Urinary bladder (tissue), 4 donors: Measurements from ENCODE around the gene SAA1. TPM values are rescaled to one million over a fixed set of nuclear protein-coding genes. Genes with fewer than 3 reads are reported as not detected.
"Not testable (repeated sequence)": the region's sequence is repeated elsewhere in the genome, so short reads cannot be mapped to it uniquely, and the experiment has no call there.

Experiments
- DNase-seq: peaks from one replicate; pipeline ENCODE4 v3.0.0-alpha.2; 2015; ENCODE audit errors: extremely low spot score
- H3K27ac ChIP-seq: one replicate; pipeline ENCODE4 v1.5.1; 2013; ENCODE audit warnings: low read depth, mild to moderate bottlenecking, moderate library complexity
- H3K36me3 ChIP-seq: one replicate; pipeline ENCODE4 v1.6.1; 2013; ENCODE audit warnings: mild to moderate bottlenecking, moderate library complexity; ENCODE audit not compliant: insufficient read depth
- H3K4me1 ChIP-seq: one replicate; pipeline ENCODE4 v1.6.1; 2013; ENCODE audit warnings: mild to moderate bottlenecking, moderate library complexity; ENCODE audit not compliant: insufficient read depth
- H3K4me3 ChIP-seq: one replicate; pipeline ENCODE4 v1.5.1; 2013; ENCODE audit warnings: low read depth, low read length
- WGBS: extraction: QIAGEN DNeasy Blood & Tissue Kit; methylation state at CpG from one replicate; pipeline ENCODE4 v1.1.7; 2013; 5-methylcytosine and 5-hydroxymethylcytosine counted together
- polyA plus RNA-seq: library from polyadenylated mRNA; stranded (reverse); fragments of 200-250 nt; gene quantifications from one replicate; pipeline ENCODE4 v1.2.3, GENCODE V29; 2013
- total RNA-seq: library from RNA; depleted of rRNA; stranded (reverse); fragments of >200 nt; gene quantifications from one replicate; pipeline ENCODE4 v1.2.3, GENCODE V29; 2014
- donor health status: healthy with polysubstance abuse.
- donor health status: healthy.

The SAA1 gene
- total and polyA plus RNA-seq, 2 donors: 44.4 TPM; not detected in 1

GRCh38 chr11:18267335-18268133 is 1.5 kb downstream of the SAA1 start:
- not testable (repeated sequence) for DNase-seq, H3K4me3 ChIP-seq, H3K4me1 ChIP-seq, H3K36me3 ChIP-seq, H3K27ac ChIP-seq
- 77% methylated on average over 4 of the region's 10 CpGs for WGBS

DNA sequence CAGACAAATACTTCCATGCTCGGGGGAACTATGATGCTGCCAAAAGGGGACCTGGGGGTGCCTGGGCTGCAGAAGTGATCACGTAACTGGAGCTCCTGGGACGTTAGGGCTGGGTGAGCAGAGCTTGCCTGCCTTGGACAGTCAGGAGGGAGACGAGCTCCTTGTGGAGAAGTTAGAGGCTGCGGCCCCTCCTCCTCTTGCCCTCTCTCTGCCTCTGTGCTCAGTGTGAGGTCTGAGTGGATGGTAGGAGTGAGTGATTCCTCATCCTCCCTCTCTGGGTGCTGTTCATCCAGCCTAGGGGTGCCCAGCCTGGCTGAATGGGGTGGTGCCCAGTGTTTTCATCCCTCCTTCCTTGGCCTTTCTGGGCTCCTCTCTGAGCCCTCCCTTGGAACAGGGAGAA is 3.2 kb downstream of the SAA1 start:
- H3K36me3 ChIP-seq, H3K27ac ChIP-seq, DNase-seq, H3K4me1 ChIP-seq, H3K4me3 ChIP-seq: not testable (repeated sequence)
- WGBS: 44% methylated on average over 2 of the region's 5 CpGs

DNA sequence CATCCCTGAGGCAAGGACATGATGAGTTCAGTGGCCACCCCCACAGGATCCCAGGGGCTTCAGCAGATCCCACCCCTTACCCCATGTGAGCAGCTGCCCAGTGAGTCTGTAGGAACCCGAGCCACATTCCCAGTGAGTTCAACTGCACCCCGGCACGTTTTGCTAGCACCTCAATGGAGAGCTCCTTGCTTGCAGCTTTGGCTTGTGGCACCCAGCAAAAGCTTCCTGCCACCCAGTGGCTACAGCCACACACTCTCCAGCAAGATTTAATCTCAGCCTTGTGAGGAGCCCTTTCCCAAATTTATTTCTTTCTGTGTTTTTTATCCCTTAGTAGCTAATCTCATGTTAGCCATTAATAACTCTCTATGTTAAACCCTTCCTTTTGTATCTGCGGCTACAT is 4.0 kb downstream of the SAA1 start:
- Histone ChIP-seq H3K4me1 (no peaks in the 10 kb centered on the region), H3K4me3 (no peak overlapping the region), H3K36me3 (no peaks in the 10 kb centered on the region), H3K27ac (no peak overlapping the region)
- 63% methylated on average over 4 of the region's 4 CpGs for WGBS
- DNase-seq: no peak

DNA sequence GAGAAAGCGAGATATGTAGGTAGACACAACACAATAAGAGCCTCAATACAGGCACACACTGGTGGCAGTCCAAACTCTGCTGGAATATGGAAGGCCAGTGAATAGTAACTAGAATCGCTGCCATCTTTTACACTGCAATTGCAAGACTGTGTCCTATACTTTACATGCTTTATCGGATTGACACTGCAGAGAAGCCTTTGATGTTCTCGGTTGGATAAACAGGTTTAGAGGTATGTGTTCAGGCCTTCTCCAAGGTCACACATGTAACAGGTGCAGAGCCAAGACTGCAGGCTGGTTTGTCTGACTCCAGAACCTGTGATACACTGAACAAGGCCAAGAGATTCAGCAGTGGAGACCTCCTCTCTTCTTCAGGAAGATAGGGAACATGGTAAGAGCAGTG is 5.1 kb downstream of the SAA1 start:
- H3K4me1 ChIP-seq: no peaks in the 10 kb centered on the region
- 77% methylated on average over 4 of the region's 4 CpGs for WGBS
- no peak overlapping the region for H3K27ac ChIP-seq
- DNase-seq: no peak
- H3K36me3 ChIP-seq: no peaks in the 10 kb centered on the region
- H3K4me3 ChIP-seq: no peak overlapping the region

DNA sequence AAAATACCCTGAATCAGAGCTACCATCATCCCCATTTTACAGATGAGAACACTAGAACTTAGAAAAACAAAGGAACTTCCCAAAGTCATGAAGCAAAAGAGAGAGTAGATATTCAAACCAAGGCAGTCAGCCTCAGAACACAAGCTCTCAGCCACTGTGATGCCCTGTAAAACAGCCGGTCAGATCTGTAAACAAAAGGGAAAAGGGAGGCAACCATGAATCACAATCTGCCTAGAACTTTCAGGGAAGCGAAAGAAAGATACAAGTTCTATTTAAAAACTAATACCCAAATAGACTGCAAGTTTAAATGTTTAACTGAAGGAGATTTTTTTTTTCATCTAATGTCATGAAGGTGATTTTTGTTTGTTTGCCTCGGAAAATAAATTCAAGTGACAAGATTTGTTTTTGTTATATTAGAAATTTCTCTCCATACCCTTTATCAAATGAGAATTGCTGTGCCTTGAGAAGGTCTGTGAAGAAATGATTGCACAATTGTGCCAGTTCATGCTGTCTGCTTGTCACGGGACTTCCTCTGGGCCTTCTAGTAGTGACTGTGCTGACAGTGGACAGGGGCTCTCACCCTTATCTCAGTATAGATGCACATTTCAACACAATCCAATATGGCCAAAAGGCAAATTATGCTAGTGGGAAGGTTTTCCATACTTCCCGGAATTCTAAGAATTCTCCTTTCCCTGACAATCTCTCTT is 11.7 kb downstream of the SAA1 start:
- Histone ChIP-seq H3K27ac (no peak overlapping the region), H3K4me3 (no peak overlapping the region), H3K4me1 (no peaks in the 10 kb centered on the region), H3K36me3 (peaks cover 4% of the 10 kb centered on the region)
- WGBS: 84% methylated on average over 5 of the region's 5 CpGs
- no peak for DNase-seq

DNA sequence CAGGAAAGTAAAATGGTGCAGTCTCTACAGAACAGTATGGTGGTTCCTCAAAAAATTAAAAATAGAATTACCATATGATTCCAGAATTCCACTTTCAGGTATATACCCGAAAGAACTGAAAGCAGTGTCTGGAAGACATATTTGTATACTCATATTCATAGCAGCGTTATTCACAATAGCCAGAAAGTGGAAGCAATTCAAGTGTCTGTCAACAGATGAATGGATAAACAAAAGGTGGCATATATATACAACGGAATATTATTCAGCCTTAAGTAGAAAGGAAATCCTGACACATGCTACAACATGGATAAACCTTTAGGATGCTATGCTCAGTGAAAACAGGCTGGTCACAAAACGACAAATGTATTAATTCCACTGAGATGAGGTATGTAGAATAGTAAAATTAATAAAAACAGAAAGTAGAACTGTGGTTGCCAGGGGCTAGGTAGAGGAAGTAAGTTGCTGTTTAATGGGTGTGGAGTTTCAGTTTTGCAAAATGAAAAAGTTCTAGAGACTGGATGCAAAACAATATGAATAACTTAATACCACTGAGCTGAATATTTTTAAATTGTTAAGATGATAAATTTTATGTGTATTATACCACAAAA is 14.5 kb downstream of the SAA1 start:
- no peak overlapping the region for H3K27ac ChIP-seq
- H3K4me3 ChIP-seq: no peak overlapping the region
- 81% methylated on average over 4 of the region's 4 CpGs for WGBS
- H3K36me3 ChIP-seq: peaks cover 8% of the 10 kb centered on the region
- H3K4me1 ChIP-seq: no peaks in the 10 kb centered on the region
- DNase-seq: no peak

GRCh38 chr11:18282626-18283025 is 16.6 kb downstream of the SAA1 start:
- 92% methylated on average over 2 of the region's 2 CpGs for WGBS
- Histone ChIP-seq H3K27ac (no peak overlapping the region), H3K4me1 (no peaks in the 10 kb centered on the region), H3K36me3 (peaks cover 10% of the 10 kb centered on the region), H3K4me3 (no peak overlapping the region)
- no peak for DNase-seq

DNA sequence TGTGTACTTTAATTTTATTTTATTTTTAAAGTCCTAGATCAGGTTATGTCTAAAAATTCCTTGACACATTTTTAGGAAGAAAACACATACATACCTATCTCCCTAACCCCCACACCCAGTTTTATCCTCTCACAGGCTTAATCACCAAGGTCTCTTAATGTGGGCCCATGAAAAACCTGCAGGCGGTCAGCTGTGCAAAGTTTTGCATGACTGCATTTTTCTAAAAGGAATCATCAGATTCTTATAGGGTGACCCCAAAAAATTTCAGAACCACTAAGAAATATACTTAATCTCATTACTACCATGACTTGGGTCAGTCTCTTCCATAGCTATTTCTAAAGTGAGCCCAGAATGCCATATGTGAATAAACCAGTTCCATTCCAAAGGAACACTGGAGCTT is 19.8 kb downstream of the SAA1 start:
- peaks cover 6% of the 10 kb centered on the region for H3K36me3 ChIP-seq
- H3K27ac ChIP-seq: no peak overlapping the region
- no peaks in the 10 kb centered on the region for H3K4me1 ChIP-seq
- DNase-seq: no peak
- 96% methylated on average over 1 of the region's 1 CpG for WGBS
- H3K4me3 ChIP-seq: no peak overlapping the region

DNA sequence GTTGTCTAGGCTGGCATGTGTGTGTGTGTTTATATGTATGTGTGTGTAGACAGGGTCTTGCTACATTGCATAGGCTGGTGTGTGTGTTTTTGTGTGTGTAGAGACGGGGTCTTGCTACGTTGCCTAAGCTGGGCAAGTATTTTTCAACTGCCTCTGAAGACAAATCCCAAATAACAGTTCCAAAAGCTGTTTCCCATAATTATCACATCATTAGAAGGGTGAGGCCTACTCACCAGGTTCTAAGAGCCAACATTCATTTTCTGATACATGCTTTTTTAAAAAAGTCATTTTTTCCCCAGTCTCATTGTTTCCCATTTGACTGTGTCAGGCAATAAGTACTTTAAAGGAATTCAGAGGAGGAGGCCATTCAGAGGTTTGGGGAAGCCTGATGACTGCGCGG is 22.8 kb downstream of the SAA1 start:
- H3K36me3 ChIP-seq: peaks cover 9% of the 10 kb centered on the region
- DNase-seq: no peak
- WGBS: 97% methylated on average over 4 of the region's 4 CpGs
- no peaks in the 10 kb centered on the region for H3K4me1 ChIP-seq
- no peak overlapping the region for H3K4me3 ChIP-seq
- H3K27ac ChIP-seq: no peak overlapping the region

DNA sequence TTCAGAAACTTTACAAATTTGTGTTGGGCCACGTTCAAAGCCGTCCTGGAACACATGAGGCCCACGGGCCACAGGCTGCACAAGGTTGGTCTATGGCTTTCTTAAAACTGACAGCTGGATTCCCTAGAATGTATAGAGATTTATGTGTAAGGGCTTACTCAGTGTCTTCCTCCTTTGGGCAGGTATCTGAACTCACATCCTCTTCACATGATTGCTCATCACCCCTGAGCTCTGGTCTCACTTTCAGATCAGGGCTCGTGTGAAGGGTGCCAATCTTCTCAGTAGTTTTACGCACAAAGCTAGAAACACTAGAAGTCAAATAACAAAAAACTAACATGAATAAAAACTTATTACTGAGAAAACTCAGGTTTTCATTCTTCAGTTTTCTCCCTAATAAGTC is 28.8 kb downstream of the SAA1 start:
- H3K36me3 ChIP-seq: peaks cover 5% of the 10 kb centered on the region
- no peak overlapping the region for H3K27ac ChIP-seq
- 94% methylated on average over 5 of the region's 5 CpGs for WGBS
- H3K4me1 ChIP-seq: no peaks in the 10 kb centered on the region
- H3K4me3 ChIP-seq: no peak overlapping the region
- no peak for DNase-seq

DNA sequence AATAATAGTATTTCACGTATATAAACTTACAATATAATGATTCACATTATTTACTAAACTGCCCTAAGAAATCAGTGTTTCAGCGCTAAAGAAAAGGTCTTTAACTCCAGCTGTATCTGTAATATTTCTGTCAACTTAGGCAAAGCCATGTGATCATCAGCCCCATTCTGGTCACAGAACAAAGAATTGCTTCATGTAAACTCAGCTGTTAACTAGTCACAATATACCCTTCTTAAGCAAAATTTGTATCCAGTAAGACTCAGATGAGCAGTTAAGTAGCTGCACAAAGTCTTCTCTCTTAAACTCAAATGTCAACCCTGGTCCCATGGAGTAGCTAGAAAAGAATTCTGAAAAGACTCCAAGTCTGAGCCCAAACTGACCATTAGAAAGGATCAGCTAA is 29.3 kb downstream of the SAA1 start:
- Histone ChIP-seq H3K36me3 (peaks cover 5% of the 10 kb centered on the region), H3K4me3 (no peak overlapping the region), H3K27ac (no peak overlapping the region), H3K4me1 (no peaks in the 10 kb centered on the region)
- no peak for DNase-seq
- WGBS: 91% methylated on average over 2 of the region's 2 CpGs

DNA sequence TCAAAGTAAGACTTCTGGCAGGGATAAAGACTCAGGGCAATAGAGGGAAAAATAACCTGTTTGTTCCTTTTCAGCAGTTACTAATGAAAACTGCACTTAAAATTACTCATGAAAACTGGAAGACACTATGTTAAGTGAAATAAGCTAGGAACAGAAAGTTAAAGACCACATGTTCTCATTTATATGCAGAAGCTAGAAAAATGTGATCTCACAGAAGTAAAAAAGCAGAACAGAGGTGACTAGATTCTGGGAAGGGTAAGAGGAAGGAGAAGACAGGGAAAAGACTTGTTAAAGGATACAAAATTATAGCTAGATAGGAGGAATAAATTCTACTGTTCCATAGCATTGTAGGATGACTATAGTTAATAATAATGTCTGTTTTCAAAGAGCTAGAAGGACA is 33.7 kb downstream of the SAA1 start:
- no peak overlapping the region for H3K4me3 ChIP-seq
- no peak for DNase-seq
- H3K36me3 ChIP-seq: peaks cover 3% of the 10 kb centered on the region
- no peaks in the 10 kb centered on the region for H3K4me1 ChIP-seq
- no peak overlapping the region for H3K27ac ChIP-seq

- H3K4me1 ChIP-seq: no peaks in the 10 kb centered on the region
- H3K4me3 ChIP-seq: no peak overlapping the region
- no peak for DNase-seq
- H3K36me3 ChIP-seq: peaks cover 4% of the 10 kb centered on the region
- H3K27ac ChIP-seq: no peak overlapping the region
Measured at GRCh38 chr11:18304745-18305144, 38.7 kb downstream of the SAA1 start.

DNA sequence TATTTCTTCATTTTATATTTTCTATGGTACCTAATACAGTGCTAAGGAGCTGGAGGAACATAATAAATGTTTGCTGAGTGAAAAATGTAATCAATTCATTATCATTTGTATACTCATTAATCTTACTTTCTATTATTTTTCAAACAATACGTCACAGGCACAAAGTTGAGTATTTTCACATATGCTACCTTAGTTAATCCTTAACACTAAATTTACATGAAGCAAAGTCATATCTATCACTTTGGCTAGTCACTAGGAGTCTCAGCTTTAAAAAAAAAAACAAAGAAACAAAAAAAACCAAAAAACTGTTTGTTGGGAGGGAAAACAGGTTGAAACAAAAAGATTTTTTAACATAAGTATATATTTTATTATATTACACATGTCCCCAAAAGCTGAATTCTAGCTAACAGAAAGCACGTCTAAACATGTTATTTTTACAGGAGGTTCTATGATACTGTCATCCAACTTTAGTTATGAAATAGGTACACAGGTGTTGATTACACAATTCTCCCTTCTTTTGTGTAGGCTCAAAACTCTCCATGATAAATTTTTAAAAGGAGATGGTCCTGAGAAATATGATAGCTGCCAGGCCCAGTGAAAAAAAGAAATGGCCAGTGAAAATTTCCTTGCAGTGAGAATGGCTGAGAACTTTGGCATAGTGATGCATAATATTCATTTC is 41.5 kb downstream of the SAA1 start:
- no peak overlapping the region for H3K27ac ChIP-seq
- no peak for DNase-seq
- no peak overlapping the region for H3K4me3 ChIP-seq
- peaks cover 6% of the 10 kb centered on the region for H3K36me3 ChIP-seq
- 88% methylated on average over 2 of the region's 2 CpGs for WGBS
- H3K4me1 ChIP-seq: no peaks in the 10 kb centered on the region
